HG03342 (cell line): Measurements from ENCODE around the gene CCDC178.
"Not testable (repeated sequence)": the region's sequence is repeated elsewhere in the genome, so short reads cannot be mapped to it uniquely, and the experiment has no call there.

Experiments
- ATAC-seq: cut with Tn5 transposase; IDR thresholded peaks from one replicate; pipeline ENCODE4 v1.9.1; 2021; ENCODE audit warnings: mild to moderate bottlenecking, moderate library complexity; ENCODE audit not compliant: unreplicated experiment

CCDC178 gene

GRCh38 chr18:33369711-33370449 is 70.6 kb downstream of the CCDC178 start:
- ATAC-seq: no peak

- no peak for ATAC-seq
Measured at GRCh38 chr18:33356735-33357134, 83.8 kb downstream of the CCDC178 start.

- no peak for ATAC-seq
Measured at GRCh38 chr18:33355756-33356155, 84.8 kb downstream of the CCDC178 start.

GRCh38 chr18:33355263-33355662 is 85.3 kb downstream of the CCDC178 start:
- no peak for ATAC-seq

- no peak for ATAC-seq
Measured at GRCh38 chr18:33350256-33350655, 90.3 kb downstream of the CCDC178 start.

GRCh38 chr18:33339733-33340132 is 100.8 kb downstream of the CCDC178 start:
- not testable (repeated sequence) for ATAC-seq

GRCh38 chr18:33334781-33335180 is 105.7 kb downstream of the CCDC178 start:
- no peak for ATAC-seq

GRCh38 chr18:33330711-33331110 is 109.8 kb downstream of the CCDC178 start:
- ATAC-seq: no peak

GRCh38 chr18:33326975-33327374 is 113.5 kb downstream of the CCDC178 start:
- no peak for ATAC-seq

- no peak for ATAC-seq
Measured at GRCh38 chr18:33317640-33318039, 122.9 kb downstream of the CCDC178 start.

GRCh38 chr18:33316146-33316587 is 124.4 kb downstream of the CCDC178 start:
- no peak for ATAC-seq

- no peak for ATAC-seq
Measured at GRCh38 chr18:33307520-33307919, 133.0 kb downstream of the CCDC178 start.

- ATAC-seq: no peak
Measured at GRCh38 chr18:33304277-33304676, 136.2 kb downstream of the CCDC178 start.

- no peak for ATAC-seq
Measured at GRCh38 chr18:33291539-33291938, 149.0 kb downstream of the CCDC178 start.

GRCh38 chr18:33288082-33288716 is 152.3 kb downstream of the CCDC178 start:
- no peak for ATAC-seq

- ATAC-seq: no peak
Measured at GRCh38 chr18:33282709-33283333, 157.7 kb downstream of the CCDC178 start.

GRCh38 chr18:33282142-33282541 is 158.4 kb downstream of the CCDC178 start:
- no peak for ATAC-seq

- ATAC-seq: no peak
Measured at GRCh38 chr18:33277431-33277830, 163.1 kb downstream of the CCDC178 start.

GRCh38 chr18:33275843-33276242 is 164.7 kb downstream of the CCDC178 start:
- no peak for ATAC-seq

- no peak for ATAC-seq
Measured at GRCh38 chr18:33270297-33270696, 170.2 kb downstream of the CCDC178 start.

GRCh38 chr18:33269223-33269622 is 171.3 kb downstream of the CCDC178 start:
- no peak for ATAC-seq

- no peak for ATAC-seq
Measured at GRCh38 chr18:33264566-33264965, 176.0 kb downstream of the CCDC178 start.
